Upper lobe of left lung (tissue), 6 donors: ENCODE data around the gene TMEM259. TPM values are rescaled to one million over a fixed set of nuclear protein-coding genes. Genes with fewer than 3 reads are reported as not detected.

ENCODE experiments used
- ATAC-seq, 2 donors: fragments of 200-7000 bp; cut with Tn5 transposase; one replicate each; pipeline ENCODE4 v1.9.1; 2022; ENCODE audit warnings: mild to moderate bottlenecking in 2 of 2, moderate library complexity in 2 of 2; ENCODE audit not compliant: low FRiP score in 2 of 2
- DNase-seq, 2 donors: peaks; one replicate each; pipeline ENCODE4 v3.0.0-alpha.2; 2019 to 2020
- H3K27ac ChIP-seq, 4 donors: fragments of 200-600 bp; sonication (generic); one replicate each; pipeline ENCODE4 v1.5.1; 2016 to 2019
- H3K27me3 ChIP-seq, 4 donors: fragments of 200-600 bp; sonication (generic); one replicate each; pipeline ENCODE4 v1.5.1; 2017 to 2019
- H3K36me3 ChIP-seq, 4 donors: fragments of 200-600 bp; sonication (generic); one replicate each; pipeline ENCODE4 v1.5.1; 2016 to 2019
- H3K4me1 ChIP-seq, 4 donors: fragments of 200-600 bp; sonication (generic); one replicate each; pipeline ENCODE4 v1.5.1; 2018 to 2019
- H3K4me3 ChIP-seq, 4 donors: fragments of 200-600 bp; sonication (generic); one replicate each; pipeline ENCODE4 v1.5.1; 2017 to 2019; ENCODE audit warnings: mild to moderate bottlenecking in 2 of 4, moderate library complexity in 1 of 4
- H3K9me3 ChIP-seq, 4 donors: fragments of 200-600 bp; sonication (generic); one replicate each; pipeline ENCODE4 v1.5.1; 2018 to 2019
- CTCF ChIP-seq, 6 experiments: fragments of 450-650 bp in 4 of 6; fragments of 200-600 bp in 2 of 6; sonication (generic) in 2 of 6; IDR thresholded peaks; one replicate each; pipeline ENCODE4 v1.5.1; 2016 to 2019; ENCODE audit warnings: antibody characterized with exemption in 6 of 6
- EP300 ChIP-seq, 4 donors: sonication (generic); formaldehyde crosslinking; IDR thresholded peaks; one replicate each; pipeline ENCODE4 v1.5.1; 2017; ENCODE audit warnings: antibody characterized with exemption in 4 of 4, control low read depth in 2 of 4
- POLR2A ChIP-seq, 4 donors: fragments of 450-650 bp; IDR thresholded peaks; one replicate each; pipeline ENCODE4 v1.5.1; 2016 to 2017; ENCODE audit warnings: antibody characterized with exemption in 4 of 4, mild to moderate bottlenecking in 2 of 4
- POLR2AphosphoS5 ChIP-seq, 2 donors: sonication (generic); formaldehyde crosslinking; IDR thresholded peaks; one replicate each; pipeline ENCODE4 v1.5.1; 2017; ENCODE audit warnings: antibody characterized with exemption in 2 of 2
- WGBS, 2 donors: methylation state at CpG; one replicate each; pipeline ENCODE4 v1.1.5; 2017 to 2018; 5-methylcytosine and 5-hydroxymethylcytosine counted together
- total RNA-seq, 6 donors: library from RNA; depleted of rRNA in 4 of 6; stranded (reverse); fragments of >200 nt in 4 of 6; gene quantifications; one replicate each; pipeline versions ENCODE4 v1.1.0 to v1.2.1, GENCODE V29; 2016 to 2021
- donor health status: DM: no; HTN: no; CAD: no; lungs with moderate emphysema.
- donor health status: DM: no; HTN: yes; CAD: no; lungs with severe emphysema.

The TMEM259 gene
- total RNA-seq, 6 donors from 2014 or later, result 143 to 643 (median 208) TPM

GRCh38 chr19:1041835-1042685 is 21.1 kb upstream of the TMEM259 start:
- DNase-seq (peak in 1 of 2 donors; percentile 86), ATAC-seq (no peak)
- Histone ChIP-seq H3K27ac (no peak overlapping the region), H3K36me3 (peaks cover 0 to 16% (median 8%) of the 10 kb centered on the region in 4 donors), H3K4me3 (no peak overlapping the region), H3K27me3 (no peaks in the 10 kb centered on the region), H3K9me3 (no peaks in the 10 kb centered on the region), H3K4me1 (peaks cover 21 to 46% (median 38%) of the 10 kb centered on the region in 4 donors)
- 68 to 80% methylated on average over 13 to 20 of the region's 43 CpGs for whole genome bisulfite sequencing, 2 donors
- TF ChIP-seq CTCF (IDR thresholded peaks at IDR 0.05) (no peak), POLR2A (IDR thresholded peaks at IDR 0.05) (no peak), EP300 (IDR thresholded peaks at IDR 0.05) (no peak), POLR2AphosphoS5 (IDR thresholded peaks at IDR 0.05) (no peak)

DNA sequence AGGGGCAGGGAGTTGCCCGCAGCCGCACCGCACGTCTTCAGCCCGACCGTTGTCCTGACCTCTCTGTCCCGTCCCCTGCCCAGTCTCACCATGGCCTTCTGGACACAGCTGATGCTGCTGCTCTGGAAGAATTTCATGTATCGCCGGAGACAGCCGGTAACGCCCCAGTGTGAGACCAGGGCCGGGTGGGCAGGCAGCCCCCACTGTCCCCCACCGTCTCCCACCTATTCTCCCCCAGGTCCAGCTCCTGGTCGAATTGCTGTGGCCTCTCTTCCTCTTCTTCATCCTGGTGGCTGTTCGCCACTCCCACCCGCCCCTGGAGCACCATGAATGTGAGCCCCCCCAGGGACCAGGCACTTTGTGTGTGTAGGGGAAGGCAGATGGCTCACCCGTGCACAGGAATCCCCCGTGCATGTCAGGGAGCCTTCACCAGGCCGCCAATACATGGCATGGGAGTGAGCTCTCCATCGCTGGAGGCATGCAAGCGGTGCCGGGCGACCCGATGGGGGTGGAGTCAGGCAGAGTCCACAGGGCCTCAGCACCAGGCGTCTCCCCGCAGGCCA is 20.4 kb upstream of the TMEM259 start:
- Histone ChIP-seq H3K4me3 (peak overlapping the region in 3 of 4 donors; percentile 64 to 74 (median 67)), H3K27me3 (no peaks in the 10 kb centered on the region), H3K9me3 (no peaks in the 10 kb centered on the region), H3K36me3 (peaks cover 3 to 20% (median 13%) of the 10 kb centered on the region in 4 donors), H3K27ac (peak overlapping the region in 2 of 4 donors; percentile 77 to 86), H3K4me1 (peaks cover 21 to 46% (median 38%) of the 10 kb centered on the region in 4 donors)
- no peak for DNase-seq
- ATAC-seq, result no peak
- 48 to 55% methylated on average over 13 to 26 of the region's 26 CpGs for WGBS, 2 donors
- TF ChIP-seq EP300 (IDR thresholded peaks at IDR 0.05), result no peak
- no peak for TF ChIP-seq CTCF (IDR thresholded peaks at IDR 0.05)
- TF ChIP-seq POLR2A (IDR thresholded peaks at IDR 0.05), result no peak
- no peak for TF ChIP-seq POLR2AphosphoS5 (IDR thresholded peaks at IDR 0.05)

- H3K27me3 ChIP-seq, result no peaks in the 10 kb centered on the region
- peak overlapping the region in 3 of 4 donors; percentile 62 to 86 (median 77) for H3K27ac ChIP-seq
- H3K9me3 ChIP-seq, result no peaks in the 10 kb centered on the region
- peak overlapping the region; percentile 64 to 74 (median 66) for H3K4me3 ChIP-seq
- H3K4me1 ChIP-seq, result peaks cover 21 to 46% (median 38%) of the 10 kb centered on the region in 4 donors
- TF ChIP-seq POLR2A (IDR thresholded peaks at IDR 0.05), result no peak
- TF ChIP-seq POLR2AphosphoS5 (IDR thresholded peaks at IDR 0.05), result no peak
- TF ChIP-seq CTCF (IDR thresholded peaks at IDR 0.05), result no peak
- TF ChIP-seq EP300 (IDR thresholded peaks at IDR 0.05), result no peak
- peaks cover 7 to 27% (median 19%) of the 10 kb centered on the region in 4 donors for H3K36me3 ChIP-seq
- DNase-seq, result peak; percentile 92 to 93
- peak; percentile 75 to 83 for ATAC-seq
- 3% methylated on average over 15 to 27 of the region's 27 CpGs for WGBS, 2 donors
Observed at GRCh38 chr19:1040476-1041271, 19.8 kb upstream of the TMEM259 start.

DNA sequence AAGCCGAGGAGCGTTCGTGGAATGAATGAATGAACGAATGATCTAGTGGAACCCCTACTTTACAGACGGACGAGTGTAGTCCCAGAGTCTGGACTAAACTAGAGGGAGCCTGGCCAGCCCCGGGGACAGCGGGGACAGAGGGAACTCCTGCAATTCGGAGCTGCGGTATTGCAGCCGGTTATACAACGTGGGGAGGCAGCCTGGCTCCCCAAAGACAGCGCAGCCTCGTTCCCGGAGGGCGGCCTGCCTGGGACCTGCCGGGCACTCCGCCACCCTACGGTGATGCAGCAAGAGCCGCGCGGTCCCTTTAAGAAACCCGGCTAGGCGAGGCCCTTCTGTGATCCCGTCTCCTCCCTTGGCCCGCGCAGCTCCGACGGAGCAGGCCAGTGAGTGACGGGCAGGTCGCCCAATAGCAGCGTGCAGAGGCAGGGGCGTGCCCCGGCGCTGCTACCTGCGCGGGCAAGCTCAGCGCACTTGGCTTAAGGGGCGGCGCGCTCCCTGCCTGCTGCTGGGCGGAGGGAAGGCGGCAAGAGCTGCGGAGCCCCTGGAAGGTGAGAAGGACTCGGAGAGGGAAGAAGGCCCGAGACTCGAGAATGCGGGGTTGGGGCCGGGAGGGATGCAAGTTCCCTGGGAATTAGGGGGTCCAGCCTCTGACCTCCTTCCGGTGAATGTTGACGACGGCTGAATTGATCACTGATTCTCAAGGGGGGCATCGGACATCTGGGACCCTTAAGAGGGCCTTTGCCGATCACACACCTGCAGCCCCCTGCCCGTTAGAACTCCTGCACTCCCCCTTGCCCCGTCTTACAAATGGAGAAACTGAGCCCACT is 18.9 kb upstream of the TMEM259 start, which contains the start of gene ABCA7:
Gene ABCA7 (plus strand): TSS at position 462 of the 830 bp plus-strand sequence. CDS start 1,255 bp downstream, outside the sequence.
- 2 to 5% methylated on average over 17 to 26 of the region's 56 CpGs for WGBS, 2 donors
- peak in 3 of 6 experiments; percentile 2 to 40 (median 5) for TF ChIP-seq CTCF (IDR thresholded peaks at IDR 0.05)
- peak in 2 of 4 donors; percentile 58 to 74 for TF ChIP-seq POLR2A (IDR thresholded peaks at IDR 0.05)
- TF ChIP-seq EP300 (IDR thresholded peaks at IDR 0.05), result peak in 1 of 4 donors; percentile 45
- peak; percentile 75 to 92 for TF ChIP-seq POLR2AphosphoS5 (IDR thresholded peaks at IDR 0.05)
- Histone ChIP-seq H3K4me1 (peaks cover 21 to 46% (median 38%) of the 10 kb centered on the region in 4 donors), H3K9me3 (no peaks in the 10 kb centered on the region), H3K4me3 (peak within 1 kb of the TSS; percentile 64 to 74 (median 66)), H3K27ac (peak within 1 kb of the TSS; percentile 62 to 86 (median 78)), H3K36me3 (peaks cover 7 to 34% (median 25%) of the 10 kb centered on the region in 4 donors), H3K27me3 (no peaks in the 10 kb centered on the region)
- ATAC-seq (peak; percentile 94 to 97), DNase-seq (peak; percentile 99 to 100)
